Measurements from ENCODE around the gene DACT3. TPM values are rescaled to one million over a fixed set of nuclear protein-coding genes. Genes with fewer than 3 reads are reported as not detected.

DACT3 gene
- total RNA-seq, 1 donor from 2014 or later: 104 TPM

DNA sequence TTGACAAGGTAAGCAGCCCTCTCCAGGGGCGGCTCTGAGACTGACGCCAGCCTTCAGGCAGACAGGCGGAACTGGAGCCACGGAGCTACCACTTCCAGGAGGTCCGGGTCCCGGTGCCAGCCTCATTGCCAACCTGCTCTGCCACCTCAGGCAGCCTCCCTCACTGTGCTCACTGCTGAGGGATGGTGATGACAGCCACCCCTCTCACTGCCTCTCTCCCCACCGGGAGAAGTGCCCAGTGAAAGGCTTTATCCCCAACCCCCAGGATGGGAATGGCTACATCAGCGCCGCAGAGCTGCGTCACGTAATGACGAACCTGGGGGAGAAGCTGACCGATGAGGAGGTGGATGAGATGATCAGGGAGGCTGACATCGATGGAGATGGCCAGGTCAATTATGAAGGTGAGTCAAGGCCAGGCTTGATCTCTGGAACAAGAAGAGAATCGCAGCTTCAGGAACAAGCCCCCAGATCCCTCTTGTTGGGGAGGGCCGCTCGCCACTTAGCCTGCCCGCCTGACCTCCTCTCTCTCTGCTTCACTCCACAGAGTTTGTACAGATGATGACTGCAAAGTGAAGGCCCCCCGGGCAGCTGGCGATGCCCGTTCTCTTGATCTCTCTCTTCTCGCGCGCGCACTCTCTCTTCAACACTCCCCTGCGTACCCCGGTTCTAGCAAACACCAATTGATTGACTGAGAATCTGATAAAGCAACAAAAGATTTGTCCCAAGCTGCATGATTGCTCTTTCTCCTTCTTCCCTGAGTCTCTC, 52.2 kb downstream of the DACT3 start:
- H3K27ac ChIP-seq: peak overlapping the region in 1 of 2 donors; percentile 93
- peaks cover 36 to 61% of the 10 kb centered on the region in 2 donors for H3K36me3 ChIP-seq
- TF ChIP-seq, protein P1, sequence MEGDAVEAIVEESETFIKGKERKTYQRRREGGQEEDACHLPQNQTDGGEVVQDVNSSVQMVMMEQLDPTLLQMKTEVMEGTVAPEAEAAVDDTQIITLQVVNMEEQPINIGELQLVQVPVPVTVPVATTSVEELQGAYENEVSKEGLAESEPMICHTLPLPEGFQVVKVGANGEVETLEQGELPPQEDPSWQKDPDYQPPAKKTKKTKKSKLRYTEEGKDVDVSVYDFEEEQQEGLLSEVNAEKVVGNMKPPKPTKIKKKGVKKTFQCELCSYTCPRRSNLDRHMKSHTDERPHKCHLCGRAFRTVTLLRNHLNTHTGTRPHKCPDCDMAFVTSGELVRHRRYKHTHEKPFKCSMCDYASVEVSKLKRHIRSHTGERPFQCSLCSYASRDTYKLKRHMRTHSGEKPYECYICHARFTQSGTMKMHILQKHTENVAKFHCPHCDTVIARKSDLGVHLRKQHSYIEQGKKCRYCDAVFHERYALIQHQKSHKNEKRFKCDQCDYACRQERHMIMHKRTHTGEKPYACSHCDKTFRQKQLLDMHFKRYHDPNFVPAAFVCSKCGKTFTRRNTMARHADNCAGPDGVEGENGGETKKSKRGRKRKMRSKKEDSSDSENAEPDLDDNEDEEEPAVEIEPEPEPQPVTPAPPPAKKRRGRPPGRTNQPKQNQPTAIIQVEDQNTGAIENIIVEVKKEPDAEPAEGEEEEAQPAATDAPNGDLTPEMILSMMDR (IDR thresholded peaks at IDR 0.05): no peak
- peak in 1 of 2 donors; percentile 58 for DNase-seq (ENCODE audit: low spot score in 2 of 2)
- no peaks in the 10 kb centered on the region for H3K27me3 ChIP-seq
- H3K4me3 ChIP-seq: no peak overlapping the region
- peaks cover 15 to 38% of the 10 kb centered on the region in 2 donors for H3K4me1 ChIP-seq
- intact Hi-C loops (cut with DNase I): loop anchor here (10.0 kb wide), 1 partner anchor 214 kb away; no protein-coding TSS in a partner anchor
- no peaks in the 10 kb centered on the region for H3K9me3 ChIP-seq

DNA sequence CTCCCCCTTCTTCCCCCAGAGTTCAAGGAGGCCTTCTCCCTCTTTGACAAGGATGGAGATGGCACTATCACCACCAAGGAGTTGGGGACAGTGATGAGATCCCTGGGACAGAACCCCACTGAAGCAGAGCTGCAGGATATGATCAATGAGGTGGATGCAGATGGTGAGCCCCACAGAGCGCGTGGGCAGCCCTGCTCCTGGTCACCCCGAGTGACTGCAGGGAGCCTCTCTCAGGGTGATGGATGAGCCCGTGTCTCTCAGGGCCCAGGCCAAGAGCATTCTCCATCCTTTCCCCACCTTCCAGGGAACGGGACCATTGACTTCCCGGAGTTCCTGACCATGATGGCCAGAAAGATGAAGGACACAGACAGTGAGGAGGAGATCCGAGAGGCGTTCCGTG, 52.8 kb downstream of the DACT3 start:
- intact Hi-C loops (cut with DNase I): loop anchor here (10.0 kb wide), 1 partner anchor 213 kb away; no protein-coding TSS in a partner anchor
- H3K9me3 ChIP-seq: no peaks in the 10 kb centered on the region
- peak in 1 of 2 donors; percentile 50 for DNase-seq (ENCODE audit: low spot score in 2 of 2)
- TF ChIP-seq, protein P1 (IDR thresholded peaks at IDR 0.05): no peak
- peaks cover 18 to 44% of the 10 kb centered on the region in 2 donors for H3K4me1 ChIP-seq
- peaks cover 36 to 61% of the 10 kb centered on the region in 2 donors for H3K36me3 ChIP-seq
- no peak overlapping the region for H3K4me3 ChIP-seq
- peak overlapping the region; percentile 93 to 98 for H3K27ac ChIP-seq
- no peaks in the 10 kb centered on the region for H3K27me3 ChIP-seq

- intact Hi-C loops (cut with DNase I): loop anchor here (10.0 kb wide), 1 partner anchor 213 kb away; no protein-coding TSS in a partner anchor
- H3K27me3 ChIP-seq: no peaks in the 10 kb centered on the region
- TF ChIP-seq, protein P1 (IDR thresholded peaks at IDR 0.05): no peak
- H3K4me3 ChIP-seq: no peak overlapping the region
- peak in 1 of 2 donors; percentile 62 for DNase-seq (ENCODE audit: low spot score in 2 of 2)
- peak overlapping the region; percentile 93 to 98 for H3K27ac ChIP-seq
- H3K9me3 ChIP-seq: no peaks in the 10 kb centered on the region
- peaks cover 36 to 61% of the 10 kb centered on the region in 2 donors for H3K36me3 ChIP-seq
- peaks cover 18 to 50% of the 10 kb centered on the region in 2 donors for H3K4me1 ChIP-seq
These were observed 53.5 kb downstream of the DACT3 start for GRCh38 chr19:46607448-46607841.

DNA sequence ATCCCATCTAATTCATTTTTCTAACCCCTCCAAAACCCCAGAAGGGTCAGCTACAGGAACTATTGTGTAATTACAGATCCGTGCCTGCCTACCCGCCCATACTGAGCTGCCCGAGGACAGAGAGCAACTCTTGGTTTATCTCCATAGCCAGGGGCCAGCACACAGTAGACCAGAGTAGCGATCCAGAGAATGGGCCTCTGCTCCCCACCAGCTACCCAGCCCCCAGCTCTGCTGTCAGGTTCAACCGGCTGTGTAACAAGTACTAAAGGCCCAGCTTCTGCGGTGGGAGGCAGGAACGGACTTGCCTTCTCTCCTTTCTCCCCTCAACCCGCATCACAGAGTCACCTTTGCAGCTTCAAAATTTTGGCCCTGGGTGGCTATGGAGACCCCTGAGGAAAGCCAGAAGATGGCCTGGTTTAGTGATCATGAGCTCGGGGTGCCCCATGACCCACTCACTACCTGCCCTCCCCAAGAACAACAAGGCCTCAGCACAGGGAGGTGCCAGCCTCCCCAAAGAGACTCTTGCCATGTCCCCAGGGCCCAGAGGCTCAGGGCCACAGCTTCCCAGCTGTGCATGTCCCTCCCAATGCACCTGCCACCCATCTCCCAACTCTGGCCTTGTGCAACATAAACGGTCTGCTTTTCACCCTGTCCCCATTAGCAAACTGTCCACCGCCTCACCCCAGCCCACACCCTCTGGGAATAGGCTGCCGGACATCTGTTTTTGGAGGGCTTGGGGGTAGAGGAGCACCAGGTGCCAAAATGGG, 54.1 kb downstream of the DACT3 start:
- intact Hi-C loops (cut with DNase I): loop anchor here (10.0 kb wide), 1 partner anchor 212 kb away; no protein-coding TSS in a partner anchor
- no peaks in the 10 kb centered on the region for H3K9me3 ChIP-seq
- DNase-seq (ENCODE audit: low spot score in 2 of 2): peak in 1 of 2 donors; percentile 54
- no peak overlapping the region for H3K4me3 ChIP-seq
- peak overlapping the region; percentile 93 to 98 for H3K27ac ChIP-seq
- TF ChIP-seq, protein P1 (IDR thresholded peaks at IDR 0.05): no peak
- H3K27me3 ChIP-seq: no peaks in the 10 kb centered on the region
- peaks cover 36 to 60% of the 10 kb centered on the region in 2 donors for H3K36me3 ChIP-seq
- peaks cover 18 to 51% of the 10 kb centered on the region in 2 donors for H3K4me1 ChIP-seq

DNA sequence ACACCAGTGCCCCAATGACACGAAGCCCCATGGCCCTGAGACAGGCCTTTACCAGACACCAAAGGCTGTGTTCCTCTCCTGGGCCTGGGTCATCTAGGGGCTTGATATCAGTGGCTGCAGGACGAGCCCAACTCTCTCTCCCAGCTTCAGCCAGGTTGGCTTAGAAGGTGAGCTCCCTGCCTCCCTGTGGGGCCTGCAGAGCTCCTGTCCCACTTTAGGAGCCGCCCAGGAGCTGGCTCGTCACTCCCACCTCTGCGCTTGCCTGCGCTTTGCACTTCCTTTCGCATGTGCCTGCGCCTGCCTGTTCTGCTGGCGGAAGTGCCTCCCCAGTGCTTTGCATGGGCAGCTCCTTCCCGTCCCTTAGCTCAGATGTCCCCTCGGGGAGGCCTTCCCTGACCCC, 55.0 kb downstream of the DACT3 start:
- TF ChIP-seq, protein P1 (IDR thresholded peaks at IDR 0.05): no peak
- peaks cover 36 to 54% of the 10 kb centered on the region in 2 donors for H3K36me3 ChIP-seq
- H3K4me1 ChIP-seq: peaks cover 18 to 51% of the 10 kb centered on the region in 2 donors
- peak overlapping the region in 1 of 2 donors; percentile 88 for H3K4me3 ChIP-seq
- peak in 1 of 2 donors; percentile 56 for DNase-seq (ENCODE audit: low spot score in 2 of 2)
- peak overlapping the region; percentile 93 to 98 for H3K27ac ChIP-seq
- no peaks in the 10 kb centered on the region for H3K9me3 ChIP-seq
- intact Hi-C loops (cut with DNase I): loop anchor here (10.0 kb wide), 1 partner anchor 211 kb away; no protein-coding TSS in a partner anchor
- H3K27me3 ChIP-seq: no peaks in the 10 kb centered on the region

Data from ascending aorta (tissue), 2 donors.